ENCODE results near the gene GRIN2C. TPM values are rescaled to one million over a fixed set of nuclear protein-coding genes. Genes with fewer than 3 reads are reported as not detected.

Gene GRIN2C
- total RNA-seq, 1 experiment from 2014 or later = 0.44 TPM

DNA sequence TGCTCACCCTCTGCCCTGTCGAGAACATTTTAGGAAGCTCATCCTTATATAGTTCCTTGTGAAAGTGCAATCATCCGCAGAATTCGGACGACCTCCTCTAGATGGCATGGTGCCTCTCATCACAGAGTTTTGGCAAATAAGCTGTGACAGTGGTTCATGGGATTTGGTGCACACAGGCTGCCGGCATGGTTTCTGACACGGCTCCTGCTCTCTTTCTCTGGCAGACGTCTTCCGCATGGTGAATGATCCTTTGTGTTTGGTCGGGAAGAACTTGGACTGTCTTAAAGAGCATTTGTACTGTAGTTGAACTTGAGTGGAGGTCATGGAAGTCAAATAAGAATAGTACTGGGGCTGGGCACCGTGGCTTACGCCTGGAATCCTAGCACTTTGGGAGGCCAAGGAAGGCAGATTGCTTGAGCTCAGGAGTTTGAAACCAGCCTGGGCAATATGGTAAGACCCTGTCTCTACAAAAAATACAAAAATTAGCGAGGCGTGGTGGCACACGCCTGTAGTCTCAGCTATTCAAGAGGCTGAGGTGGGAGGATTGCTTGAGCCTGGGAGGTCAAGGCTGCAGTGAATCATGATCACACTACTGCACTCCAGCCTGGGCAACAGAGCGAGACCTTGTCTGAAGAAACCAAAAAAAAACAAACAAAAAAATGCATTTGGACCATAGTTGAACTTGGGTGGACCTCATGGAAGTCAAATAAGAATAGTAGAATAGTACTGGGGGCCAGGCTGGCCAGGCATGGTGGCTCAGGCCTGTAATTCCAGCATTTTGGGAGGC lies 48.8 kb downstream of the GRIN2C start:
- no peak overlapping the region for H3K27ac Mint-ChIP-seq
- H3T11ph ChIP-seq (ENCODE audit: low read length) = no peak overlapping the region
- H4K5ac ChIP-seq (ENCODE audit: insufficient read length, low read depth, low read length) = no peak overlapping the region
- H3K14ac ChIP-seq (ENCODE audit: insufficient read depth, low read length) = no peak overlapping the region
- H2AK5ac ChIP-seq (ENCODE audit: insufficient read length, low read length) = no peak overlapping the region
- H2BK5ac ChIP-seq (ENCODE audit: insufficient read length, low read length) = no peak overlapping the region
- no peaks in the 10 kb centered on the region for H4K20me1 ChIP-seq (ENCODE audit: control insufficient read depth, insufficient read depth, insufficient read length)
- H2BK15ac ChIP-seq (ENCODE audit: low read depth, low read length) = no peak overlapping the region
- peaks cover 5 to 7% of the 10 kb centered on the region in 2 experiments; a peak in 3 of 4 replicates for H3K4me1 Mint-ChIP-seq
- H3K4ac ChIP-seq (ENCODE audit: low read depth, low read length) = no peak overlapping the region
- H4K91ac ChIP-seq (ENCODE audit: insufficient read length, low read depth, low read length) = no peak overlapping the region
- no peak overlapping the region for H2BK12ac ChIP-seq (ENCODE audit: insufficient read length, low read depth, low read length)
- no peak for TF ChIP-seq CTCF (conservative IDR thresholded peaks at IDR 0.05)
- H2AFZ ChIP-seq (ENCODE audit: low read length) = no peak overlapping the region
- no peak overlapping the region for H2BK120ac ChIP-seq (ENCODE audit: low read depth, low read length, poor library complexity, severe bottlenecking)
- H3K79me1 ChIP-seq (ENCODE audit: insufficient read depth, low read depth, low read length, poor library complexity, severe bottlenecking) = no peaks in the 10 kb centered on the region
- no peaks in the 10 kb centered on the region for H3K4me1 ChIP-seq (ENCODE audit: insufficient read depth, low read length)
- H3K27me3 Mint-ChIP-seq (ENCODE audit: low read depth) = peaks cover 16% of the 10 kb centered on the region
- no peak overlapping the region for H3K56ac ChIP-seq (ENCODE audit: insufficient read length, low read depth, low read length)
- H3K79me2 ChIP-seq (ENCODE audit: insufficient read depth, low read length) = no peaks in the 10 kb centered on the region
- WGBS (ENCODE audit: extremely low coverage, insufficient read length, low lambda C conversion rate) = no CpG with 5 or more reads among the region's 15 CpGs
- H2BK20ac ChIP-seq (ENCODE audit: low read depth, low read length, poor library complexity, severe bottlenecking) = no peak overlapping the region
- no peak overlapping the region for H3K27ac ChIP-seq (ENCODE audit: insufficient read length, low read depth, low read length)
- no peaks in the 10 kb centered on the region for H3K27me3 ChIP-seq (ENCODE audit: insufficient read depth, low read length)
- H3K23me2 ChIP-seq (ENCODE audit: insufficient read length, low read depth, low read length, poor library complexity, severe bottlenecking) = no peaks in the 10 kb centered on the region
- H3K23ac ChIP-seq (ENCODE audit: insufficient read length, low read depth, low read length) = no peak overlapping the region
- H3K9ac ChIP-seq (ENCODE audit: extremely low read depth, insufficient read length, low read length) = no peak overlapping the region
- H4K8ac ChIP-seq (replicated peaks; ENCODE audit: insufficient read length, low read depth, low read length) = no peak overlapping the region
- H3K18ac ChIP-seq (ENCODE audit: insufficient read length, low read depth, low read length) = no peak overlapping the region
- no peaks in the 10 kb centered on the region for H3K9me3 ChIP-seq (ENCODE audit: control insufficient read depth, low read depth, low read length)
- no peak overlapping the region for H3K4me2 ChIP-seq (ENCODE audit: insufficient read depth, insufficient read length, low read length)
- H3K9me3 Mint-ChIP-seq = no peaks in the 10 kb centered on the region
- peaks cover 0 to 11% (median 3%) of the 10 kb centered on the region in 3 experiments; a peak in 2 of 7 replicates for H3K36me3 Mint-ChIP-seq (ENCODE audit: insufficient read depth in 1 of 3, low read depth in 3 of 3)
- no peak for DNase-seq
- no peak overlapping the region for H3K4me3 Mint-ChIP-seq

Data from H9 (cell line).